Coronary artery (tissue), 2 donors: Measurements from ENCODE around the gene LIN28B.

Experiments
- DNase-seq: peaks from one replicate; pipeline ENCODE4 v3.0.0-alpha.2; 2017; ENCODE audit warnings: low spot score
- H3K27ac ChIP-seq, 2 donors: fragments of 200-600 bp; sonication (generic); one replicate each; pipeline ENCODE4 v1.5.1; 2016 to 2019
- H3K4me3 ChIP-seq: fragments of 200-600 bp; sonication (generic); 2 replicates; pipeline ENCODE4 v1.5.1; 2016; ENCODE audit warnings: mild to moderate bottlenecking, moderate library complexity
- TF ChIP-seq, protein P1 (sequence below): fragments of 200-600 bp; sonication (generic); IDR thresholded peaks from one replicate; pipeline ENCODE4 v1.5.1; 2019; ENCODE audit warnings: antibody characterized with exemption

LIN28B gene

DNA sequence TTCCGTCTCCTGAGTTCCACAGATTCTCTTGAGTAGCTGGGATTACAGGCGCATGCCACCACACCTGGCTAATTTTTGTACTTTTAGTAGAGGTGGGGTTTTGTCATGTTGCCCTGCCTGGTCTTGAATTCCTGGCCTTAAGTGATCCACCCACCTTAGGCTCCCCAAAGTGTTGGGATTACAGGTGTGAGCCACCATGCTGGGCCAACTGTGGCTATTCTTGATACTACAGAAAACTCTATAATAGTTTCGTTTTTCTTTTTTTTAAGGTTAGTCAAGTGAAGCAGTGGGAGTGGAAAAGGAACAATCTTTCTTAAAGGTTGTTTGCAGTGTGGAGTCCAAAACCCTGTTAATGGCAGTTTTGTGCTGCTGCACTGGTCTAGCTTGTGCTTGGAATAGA, 138.2 kb downstream of the LIN28B start:
- Histone ChIP-seq H3K4me3 (no peak overlapping the region), H3K27ac (no peak overlapping the region)
- TF ChIP-seq, protein P1, sequence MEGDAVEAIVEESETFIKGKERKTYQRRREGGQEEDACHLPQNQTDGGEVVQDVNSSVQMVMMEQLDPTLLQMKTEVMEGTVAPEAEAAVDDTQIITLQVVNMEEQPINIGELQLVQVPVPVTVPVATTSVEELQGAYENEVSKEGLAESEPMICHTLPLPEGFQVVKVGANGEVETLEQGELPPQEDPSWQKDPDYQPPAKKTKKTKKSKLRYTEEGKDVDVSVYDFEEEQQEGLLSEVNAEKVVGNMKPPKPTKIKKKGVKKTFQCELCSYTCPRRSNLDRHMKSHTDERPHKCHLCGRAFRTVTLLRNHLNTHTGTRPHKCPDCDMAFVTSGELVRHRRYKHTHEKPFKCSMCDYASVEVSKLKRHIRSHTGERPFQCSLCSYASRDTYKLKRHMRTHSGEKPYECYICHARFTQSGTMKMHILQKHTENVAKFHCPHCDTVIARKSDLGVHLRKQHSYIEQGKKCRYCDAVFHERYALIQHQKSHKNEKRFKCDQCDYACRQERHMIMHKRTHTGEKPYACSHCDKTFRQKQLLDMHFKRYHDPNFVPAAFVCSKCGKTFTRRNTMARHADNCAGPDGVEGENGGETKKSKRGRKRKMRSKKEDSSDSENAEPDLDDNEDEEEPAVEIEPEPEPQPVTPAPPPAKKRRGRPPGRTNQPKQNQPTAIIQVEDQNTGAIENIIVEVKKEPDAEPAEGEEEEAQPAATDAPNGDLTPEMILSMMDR = no peak
- no peak for DNase-seq

DNA sequence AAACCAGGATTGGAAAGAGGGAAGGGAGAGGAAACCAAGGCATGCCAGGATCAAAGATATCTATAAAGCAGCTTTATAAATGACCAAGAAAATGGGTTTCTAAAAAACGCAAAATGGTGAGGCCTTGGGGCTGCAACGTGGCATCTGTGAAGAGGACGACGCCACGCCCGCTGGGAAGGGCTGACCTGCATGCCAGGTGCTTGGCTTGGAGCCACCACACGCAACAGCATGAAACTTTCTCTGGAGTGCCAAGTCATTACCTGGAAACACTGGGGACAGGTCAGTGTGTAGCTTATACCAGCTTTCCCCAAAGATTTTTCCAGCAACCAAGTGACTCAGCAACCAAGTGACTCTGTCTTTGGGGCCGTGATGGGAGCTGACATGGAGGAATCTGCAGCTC, 140.4 kb downstream of the LIN28B start:
- TF ChIP-seq, protein P1 = no peak
- DNase-seq = no peak
- Histone ChIP-seq H3K4me3 (no peak overlapping the region), H3K27ac (no peak overlapping the region)

- H3K4me3 ChIP-seq = no peak overlapping the region
- no peak for DNase-seq
- no peak overlapping the region for H3K27ac ChIP-seq
- TF ChIP-seq, protein P1 = no peak
These were observed 142.5 kb downstream of the LIN28B start for GRCh38 chr6:105099371-105099770.

DNA sequence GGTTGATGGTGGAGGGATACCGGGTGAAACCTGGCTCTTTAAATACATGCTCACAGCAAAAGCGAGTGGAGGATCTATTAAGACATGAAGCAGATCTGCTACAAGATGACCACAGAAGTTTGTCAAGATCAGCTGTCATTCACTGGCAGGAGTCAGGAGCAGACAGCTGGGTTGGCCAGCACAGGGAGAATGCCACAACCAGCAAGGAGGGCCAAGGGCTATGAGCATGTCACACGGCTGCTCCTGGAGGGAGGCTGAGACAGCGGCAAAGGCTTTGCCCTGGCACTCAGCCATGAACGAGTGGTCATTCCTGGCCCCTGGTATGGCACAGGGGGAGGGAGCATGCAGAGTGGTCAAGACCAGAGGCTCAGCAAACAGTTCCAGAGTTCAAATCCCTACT, 145.3 kb downstream of the LIN28B start:
- H3K4me3 ChIP-seq = no peak overlapping the region
- no peak for DNase-seq
- no peak overlapping the region for H3K27ac ChIP-seq
- TF ChIP-seq, protein P1 = no peak

GRCh38 chr6:105105094-105105493, 148.2 kb downstream of the LIN28B start:
- H3K27ac ChIP-seq = no peak overlapping the region
- TF ChIP-seq, protein P1 = no peak
- DNase-seq = no peak

DNA sequence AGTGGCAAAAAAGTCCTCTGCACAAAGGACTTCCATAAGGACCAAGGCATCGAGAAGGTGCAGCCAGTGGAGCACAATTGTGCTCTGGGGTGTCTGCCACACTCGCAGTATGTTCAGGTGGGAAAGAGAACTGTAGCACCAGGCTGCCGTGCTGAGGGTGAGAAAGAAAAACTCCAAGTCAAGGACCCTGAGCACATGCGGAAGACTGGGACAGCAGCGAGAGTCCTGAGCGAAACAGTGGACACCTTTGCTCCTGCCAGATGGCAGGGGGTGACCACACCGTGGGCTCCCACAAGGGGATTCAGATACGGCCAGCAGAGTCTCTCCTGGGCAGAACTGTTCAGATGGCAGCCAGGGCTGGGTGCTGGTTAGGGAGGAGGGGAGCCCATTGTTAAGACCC, 149.4 kb downstream of the LIN28B start:
- Histone ChIP-seq H3K4me3 (no peak overlapping the region), H3K27ac (no peak overlapping the region)
- TF ChIP-seq, protein P1 = no peak
- DNase-seq = no peak

More at GRCh38 chr6:105105094-105105493, 148.2 kb downstream of the LIN28B start:
- H3K4me3 ChIP-seq = no peak overlapping the region

- H3K27ac ChIP-seq = no peak overlapping the region
- TF ChIP-seq, protein P1 = no peak
- no peak for DNase-seq
- no peak overlapping the region for H3K4me3 ChIP-seq
These were observed 150.3 kb downstream of the LIN28B start for GRCh38 chr6:105107207-105107606.
